Measurements from ENCODE around the gene MT1X. TPM values are rescaled to one million over a fixed set of nuclear protein-coding genes. Genes with fewer than 3 reads are reported as not detected.
"Not testable (repeated sequence)": the region's sequence is repeated elsewhere in the genome, so short reads cannot be mapped to it uniquely, and the experiment has no call there.

MT1X gene
- polyA plus RNA-seq, 5 donors, result 13.6 to 17.7 (median 16.4) TPM

GRCh38 chr16:56651586-56651985 lies 30.7 kb upstream of the MT1X start, which contains the start of gene MT1B:
TSS of gene MT1B (plus strand) at chr16:56651886. CDS start at chr16:56651954, 68 bp downstream.
- no peak for DNase-seq

GRCh38 chr16:56652600-56652999 lies 29.7 kb upstream of the MT1X start:
- DNase-seq, result no peak

- DNase-seq, result no peak
These were observed 29.1 kb upstream of the MT1X start for GRCh38 chr16:56653218-56653617.

GRCh38 chr16:56657555-56658326 lies 24.5 kb upstream of the MT1X start, which contains the start of gene MT1F:
TSS of gene MT1F (plus strand) at chr16:56657959. CDS start at chr16:56658059, 100 bp downstream.
- DNase-seq, result peak; percentile 39 to 52

GRCh38 chr16:56658327-56658875 lies 23.9 kb upstream of the MT1X start:
- DNase-seq, result no peak

GRCh38 chr16:56662357-56663354 lies 19.6 kb upstream of the MT1X start:
- no peak for DNase-seq

GRCh38 chr16:56664506-56664905 lies 17.8 kb upstream of the MT1X start:
- DNase-seq, result no peak

GRCh38 chr16:56665286-56666261 lies 16.7 kb upstream of the MT1X start:
- not testable (repeated sequence) for DNase-seq

- DNase-seq, result no peak
These were observed 14.4 kb upstream of the MT1X start, which contains the start of gene MT1G for GRCh38 chr16:56667581-56668571. TSS of gene MT1G (minus strand) at chr16:56668065. CDS start at chr16:56667993, 72 bp downstream.

GRCh38 chr16:56669005-56669839 lies 13.0 kb upstream of the MT1X start, which contains the start of gene MT1H:
TSS of gene MT1H (plus strand) at chr16:56669814. CDS start at chr16:56669885, 71 bp downstream.
- no peak for DNase-seq

- DNase-seq, result no peak
These were observed 12.2 kb upstream of the MT1X start for GRCh38 chr16:56669840-56670619.

GRCh38 chr16:56670620-56670934 lies 11.7 kb upstream of the MT1X start:
- no peak for DNase-seq

GRCh38 chr16:56671691-56672090 lies 10.6 kb upstream of the MT1X start:
- DNase-seq, result not testable (repeated sequence)

- DNase-seq, result not testable (repeated sequence)
These were observed 10.1 kb upstream of the MT1X start for GRCh38 chr16:56672171-56672570.

- DNase-seq, result no peak
These were observed 9.3 kb upstream of the MT1X start for GRCh38 chr16:56672761-56673536.

- DNase-seq, result no peak
These were observed 8.3 kb upstream of the MT1X start for GRCh38 chr16:56673921-56674320.

GRCh38 chr16:56674570-56674969 lies 7.7 kb upstream of the MT1X start:
- DNase-seq, result not testable (repeated sequence)
